Naive B cell (primary cell): ENCODE data around the gene TEX14. TPM values are rescaled to one million over a fixed set of nuclear protein-coding genes. Genes with fewer than 3 reads are reported as not detected.
"Not testable (repeated sequence)": the region's sequence is repeated elsewhere in the genome, so short reads cannot be mapped to it uniquely, and the experiment has no call there.

Source experiments
- ATAC-seq, 2 donors: fragments of 150-1000 bp; cut with Tn5 transposase; 2 replicates each; pipeline ENCODE4 v1.10.0; 2021; ENCODE audit warnings: low read depth in 2 of 2, mild to moderate bottlenecking in 2 of 2, moderate library complexity in 2 of 2
- DNase-seq: peaks from one replicate; pipeline ENCODE4 v3.0.0; 2022
- H3K27ac Mint-ChIP-seq, 6 donors: one replicate each; pipeline ENCODE4 v1.8.0; 2020 to 2022; ENCODE audit warnings: mild to moderate bottlenecking in 6 of 6, mixed read lengths in 6 of 6, moderate library complexity in 5 of 6, inconsistent platforms in 2 of 6
- H3K27me3 Mint-ChIP-seq, 3 donors: one replicate each; pipeline ENCODE4 v1.8.0; 2021 to 2022; ENCODE audit warnings: mixed read lengths in 3 of 3, mild to moderate bottlenecking in 1 of 3
- H3K36me3 Mint-ChIP-seq, 2 donors: one replicate each; pipeline ENCODE4 v1.8.0; 2020 to 2022; ENCODE audit warnings: mixed read lengths in 2 of 2, inconsistent platforms in 1 of 2, mild to moderate bottlenecking in 1 of 2
- H3K4me1 Mint-ChIP-seq, 3 donors: one replicate each; pipeline ENCODE4 v1.8.0; 2020 to 2022; ENCODE audit warnings: mixed read lengths in 3 of 3, inconsistent platforms in 1 of 3, mild to moderate bottlenecking in 1 of 3, moderate library complexity in 1 of 3
- H3K4me3 Mint-ChIP-seq, 8 donors: one replicate each; pipeline ENCODE4 v1.8.0; 2020 to 2022; ENCODE audit warnings: mild to moderate bottlenecking in 8 of 8, mixed read lengths in 8 of 8, moderate library complexity in 8 of 8, inconsistent platforms in 2 of 8
- H3K9me3 Mint-ChIP-seq, 7 donors: one replicate each; pipeline ENCODE4 v1.8.0; 2020 to 2022; ENCODE audit warnings: mixed read lengths in 7 of 7, mild to moderate bottlenecking in 5 of 7, inconsistent platforms in 2 of 7, moderate library complexity in 1 of 7
- polyA plus RNA-seq, 6 donors: library from polyadenylated mRNA; unstranded; fragments of 300-500 nt; fragmentation: Illumina TruSeq; gene quantifications; one replicate each; pipeline ENCODE4 v1.2.3, GENCODE V29; 2021; ENCODE audit warnings: low read depth in 6 of 6

Gene TEX14
- polyA plus RNA-seq, 6 donors from 2014 or later = 0.26 to 1.0 (median 0.44) TPM; not detected in 3

GRCh38 chr17:58572846-58573245 is 119.0 kb downstream of the TEX14 start:
- no peak overlapping the region for H3K4me3 Mint-ChIP-seq
- H3K27me3 Mint-ChIP-seq = no peaks in the 10 kb centered on the region
- H3K36me3 Mint-ChIP-seq = no peaks in the 10 kb centered on the region
- no peaks in the 10 kb centered on the region for H3K4me1 Mint-ChIP-seq
- ATAC-seq = no peak
- no peak for DNase-seq
- no peaks in the 10 kb centered on the region for H3K9me3 Mint-ChIP-seq
- H3K27ac Mint-ChIP-seq = no peak overlapping the region

- Mint-ChIP-seq H3K9me3 (no peaks in the 10 kb centered on the region), H3K27ac (no peak overlapping the region), H3K36me3 (no peaks in the 10 kb centered on the region), H3K4me3 (no peak overlapping the region), H3K4me1 (no peaks in the 10 kb centered on the region), H3K27me3 (no peaks in the 10 kb centered on the region)
- DNase-seq (no peak), ATAC-seq (no peak)
Measured at GRCh38 chr17:58570758-58571157, 121.1 kb downstream of the TEX14 start.

- no peak overlapping the region for H3K4me3 Mint-ChIP-seq
- H3K27me3 Mint-ChIP-seq = no peaks in the 10 kb centered on the region
- no peak for ATAC-seq
- no peaks in the 10 kb centered on the region for H3K36me3 Mint-ChIP-seq
- no peak for DNase-seq
- no peaks in the 10 kb centered on the region for H3K4me1 Mint-ChIP-seq
- no peak overlapping the region for H3K27ac Mint-ChIP-seq
- H3K9me3 Mint-ChIP-seq = no peaks in the 10 kb centered on the region
Measured at GRCh38 chr17:58569196-58569595, 122.6 kb downstream of the TEX14 start.

- Mint-ChIP-seq H3K4me1 (no peaks in the 10 kb centered on the region), H3K9me3 (no peaks in the 10 kb centered on the region), H3K27ac (no peak overlapping the region), H3K36me3 (no peaks in the 10 kb centered on the region), H3K27me3 (no peaks in the 10 kb centered on the region), H3K4me3 (no peak overlapping the region)
- ATAC-seq = no peak
- no peak for DNase-seq
Measured at GRCh38 chr17:58568044-58568799, 123.6 kb downstream of the TEX14 start.

- ATAC-seq (no peak), DNase-seq (no peak)
- Mint-ChIP-seq H3K36me3 (no peaks in the 10 kb centered on the region), H3K4me1 (no peaks in the 10 kb centered on the region), H3K9me3 (no peaks in the 10 kb centered on the region), H3K27me3 (no peaks in the 10 kb centered on the region), H3K4me3 (no peak overlapping the region), H3K27ac (peak overlapping the region in 1 of 6 donors; percentile 45)
Measured at GRCh38 chr17:58565389-58566311, 126.2 kb downstream of the TEX14 start.

- Mint-ChIP-seq H3K4me1 (no peaks in the 10 kb centered on the region), H3K27me3 (no peaks in the 10 kb centered on the region), H3K4me3 (no peak overlapping the region), H3K36me3 (no peaks in the 10 kb centered on the region), H3K27ac (no peak overlapping the region), H3K9me3 (no peaks in the 10 kb centered on the region)
- DNase-seq (no peak), ATAC-seq (no peak)
Measured at GRCh38 chr17:58564971-58565370, 126.9 kb downstream of the TEX14 start.

GRCh38 chr17:58564243-58564642 is 127.6 kb downstream of the TEX14 start:
- Mint-ChIP-seq H3K9me3 (no peaks in the 10 kb centered on the region), H3K4me3 (no peak overlapping the region), H3K27me3 (no peaks in the 10 kb centered on the region), H3K27ac (no peak overlapping the region), H3K4me1 (no peaks in the 10 kb centered on the region), H3K36me3 (no peaks in the 10 kb centered on the region)
- ATAC-seq (no peak), DNase-seq (no peak)

GRCh38 chr17:58560511-58560910 is 131.3 kb downstream of the TEX14 start:
- Mint-ChIP-seq H3K36me3 (no peaks in the 10 kb centered on the region), H3K27me3 (no peaks in the 10 kb centered on the region), H3K27ac (no peak overlapping the region), H3K4me3 (peak overlapping the region in 1 of 8 donors; percentile 29), H3K9me3 (no peaks in the 10 kb centered on the region), H3K4me1 (peaks cover 14 to 25% (median 14%) of the 10 kb centered on the region in 3 donors)
- no peak for DNase-seq
- ATAC-seq = no peak

GRCh38 chr17:58557981-58558380 is 133.9 kb downstream of the TEX14 start:
- ATAC-seq = no peak
- no peaks in the 10 kb centered on the region for H3K9me3 Mint-ChIP-seq
- peak overlapping the region in 2 of 8 donors; percentile 12 to 27 for H3K4me3 Mint-ChIP-seq
- no peaks in the 10 kb centered on the region for H3K27me3 Mint-ChIP-seq
- H3K36me3 Mint-ChIP-seq = no peaks in the 10 kb centered on the region
- no peak for DNase-seq
- peak overlapping the region in 2 of 6 donors; percentile 39 to 76 for H3K27ac Mint-ChIP-seq
- H3K4me1 Mint-ChIP-seq = peaks cover 14 to 34% (median 14%) of the 10 kb centered on the region in 3 donors

- Mint-ChIP-seq H3K4me1 (peaks cover 14 to 34% (median 17%) of the 10 kb centered on the region in 3 donors), H3K4me3 (peak overlapping the region; percentile 0 to 82 (median 52)), H3K27ac (peak overlapping the region in 2 of 6 donors; percentile 49 to 81), H3K9me3 (no peaks in the 10 kb centered on the region), H3K27me3 (no peaks in the 10 kb centered on the region), H3K36me3 (no peaks in the 10 kb centered on the region)
- DNase-seq (peak; percentile 19), ATAC-seq (peak; percentile 51 to 67)
Measured at GRCh38 chr17:58556833-58557250, 135.0 kb downstream of the TEX14 start.

GRCh38 chr17:58555109-58555508 is 136.7 kb downstream of the TEX14 start:
- ATAC-seq, DNase-seq, H3K9me3 Mint-ChIP-seq, H3K27me3 Mint-ChIP-seq, H3K36me3 Mint-ChIP-seq: not testable (repeated sequence)
- Mint-ChIP-seq H3K4me3 (peak overlapping the region in 1 of 8 donors; percentile 21), H3K27ac (peak overlapping the region in 1 of 6 donors; percentile 19), H3K4me1 (peaks cover 14 to 34% (median 17%) of the 10 kb centered on the region in 3 donors)

- DNase-seq (no peak), ATAC-seq (peak; percentile 33 to 41)
- Mint-ChIP-seq H3K4me1 (no peaks in the 10 kb centered on the region), H3K27ac (no peak overlapping the region), H3K36me3 (no peaks in the 10 kb centered on the region), H3K27me3 (peaks cover 8 to 31% (median 12%) of the 10 kb centered on the region in 3 donors), H3K9me3 (no peaks in the 10 kb centered on the region), H3K4me3 (no peak overlapping the region)
Measured at GRCh38 chr17:58541249-58541648, 150.6 kb downstream of the TEX14 start.

- H3K4me1 Mint-ChIP-seq = no peaks in the 10 kb centered on the region
- no peaks in the 10 kb centered on the region for H3K36me3 Mint-ChIP-seq
- H3K9me3 Mint-ChIP-seq = no peaks in the 10 kb centered on the region
- no peak overlapping the region for H3K27ac Mint-ChIP-seq
- DNase-seq (no peak), ATAC-seq (no peak)
- peaks cover 17 to 47% (median 27%) of the 10 kb centered on the region in 3 donors for H3K27me3 Mint-ChIP-seq
- H3K4me3 Mint-ChIP-seq = no peak overlapping the region
Measured at GRCh38 chr17:58539698-58540097, 152.1 kb downstream of the TEX14 start.
